ENCODE measurements around the gene MAB21L3.

DNA sequence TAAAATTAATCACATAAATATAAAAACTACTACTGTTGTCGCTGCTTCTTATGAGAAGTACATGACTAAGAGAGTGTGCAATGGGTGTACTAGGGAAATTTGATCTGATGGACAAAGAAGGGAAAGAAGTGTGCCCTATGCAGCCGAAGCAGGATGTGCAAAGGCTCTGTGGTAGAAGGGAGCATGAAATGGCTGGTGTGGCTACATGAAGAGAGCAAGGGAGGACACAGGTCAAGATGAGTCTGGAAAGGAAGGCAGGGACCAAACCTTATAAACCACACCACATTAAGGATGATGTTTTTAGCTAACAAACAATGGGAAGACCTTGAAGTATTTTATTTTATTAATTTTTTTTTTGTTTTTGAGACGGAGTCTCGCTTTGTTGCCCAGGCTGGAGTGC, 20.0 kb downstream of the MAB21L3 start:
- no peak for TF ChIP-seq EZH2 (IDR thresholded peaks at IDR 0.05)
- TF ChIP-seq POLR2AphosphoS5 (IDR thresholded peaks at IDR 0.05; ENCODE audit: borderline replicate concordance, low read depth, low read length) = no peak
